GM23338 (cell line): ENCODE measurements around the gene BORCS8. TPM values are rescaled to one million over a fixed set of nuclear protein-coding genes. Genes with fewer than 3 reads are reported as not detected.

Source experiments
- ATAC-seq: fragments of 200-7000 bp; cut with Tn5 transposase; 3 replicates; pipeline ENCODE4 v1.9.1; 2020
- DNase-seq: peaks from one replicate; pipeline ENCODE4 v3.0.0-alpha.2; 2015; ENCODE audit warnings: low spot score
- H2AFZ ChIP-seq: fragments of 200-600 bp; sonication (generic); 2 replicates; pipeline ENCODE4 v1.8.0; 2016; ENCODE audit warnings: antibody characterized with exemption, mild to moderate bottlenecking, moderate library complexity
- H3F3A ChIP-seq: fragments of 200-600 bp; sonication (generic); replicated peaks from 2 replicates; pipeline ENCODE4 v1.8.0; 2017; ENCODE audit warnings: antibody characterized with exemption, mixed run types, low read depth
- H3K27ac ChIP-seq: fragments of 200-600 bp; sonication (generic); 2 replicates; pipeline ENCODE4 v1.6.1; 2016; ENCODE audit warnings: low read depth
- H3K27me3 ChIP-seq: fragments of 200-600 bp; sonication (generic); 2 replicates; pipeline ENCODE4 v1.8.0; 2016; ENCODE audit warnings: mild to moderate bottlenecking, mixed run types, moderate library complexity; ENCODE audit not compliant: insufficient read depth
- H3K36me3 ChIP-seq: fragments of 200-600 bp; sonication (generic); 2 replicates; pipeline ENCODE4 v1.8.0; 2016; ENCODE audit warnings: mild to moderate bottlenecking; ENCODE audit not compliant: insufficient read depth
- H3K4me1 ChIP-seq: fragments of 200-600 bp; sonication (generic); 2 replicates; pipeline ENCODE4 v1.8.0; 2016; ENCODE audit warnings: mild to moderate bottlenecking, moderate library complexity; ENCODE audit not compliant: insufficient read depth
- H3K4me2 ChIP-seq: fragments of 200-600 bp; sonication (generic); 2 replicates; pipeline ENCODE4 v1.7.1; 2017; ENCODE audit warnings: mixed run types
- H3K4me3 ChIP-seq: fragments of 200-600 bp; sonication (generic); 2 replicates; pipeline ENCODE4 v1.6.1; 2016; ENCODE audit warnings: mixed run types
- H3K79me2 ChIP-seq: fragments of 200-600 bp; sonication (generic); replicated peaks from 2 replicates; pipeline ENCODE4 v1.8.0; 2017; ENCODE audit warnings: mild to moderate bottlenecking; ENCODE audit not compliant: insufficient read depth
- H3K9me2 ChIP-seq: fragments of 200-600 bp; sonication (generic); 2 replicates; pipeline ENCODE4 v1.8.0; 2017; ENCODE audit not compliant: insufficient read depth
- H4K20me1 ChIP-seq: fragments of 200-600 bp; sonication (generic); replicated peaks from 2 replicates; pipeline ENCODE4 v1.8.0; 2017; ENCODE audit warnings: mild to moderate bottlenecking; ENCODE audit not compliant: insufficient read depth
- H3K27ac Mint-ChIP-seq: 2 replicates; pipeline ENCODE4 v1.8.0; 2020; ENCODE audit warnings: inconsistent platforms, mild to moderate bottlenecking, moderate library complexity, mixed read lengths
- H3K27me3 Mint-ChIP-seq: 3 replicates; pipeline ENCODE4 v1.8.0; 2022; ENCODE audit warnings: low read depth, mild to moderate bottlenecking, moderate library complexity, mixed read lengths, inconsistent platforms; ENCODE audit not compliant: insufficient read depth, poor library complexity
- H3K36me3 Mint-ChIP-seq: 3 replicates; pipeline ENCODE4 v1.8.0; 2021; ENCODE audit warnings: low read depth, mild to moderate bottlenecking, inconsistent platforms, moderate library complexity, mixed read lengths
- H3K4me1 Mint-ChIP-seq: 3 replicates; pipeline ENCODE4 v1.8.0; 2020; ENCODE audit warnings: mild to moderate bottlenecking, inconsistent platforms, mixed read lengths
- H3K4me3 Mint-ChIP-seq: 3 replicates; pipeline ENCODE4 v1.8.0; 2021; ENCODE audit warnings: moderate library complexity, mild to moderate bottlenecking, inconsistent platforms, mixed read lengths
- H3K9me3 Mint-ChIP-seq: 3 replicates; pipeline ENCODE4 v1.8.0; 2020; ENCODE audit warnings: moderate library complexity, mild to moderate bottlenecking, inconsistent platforms, mixed read lengths
- CREB1 ChIP-seq: fragments of 250-450 bp; sonication (Bioruptor Pico); IDR thresholded peaks from 2 replicates; pipeline ENCODE4 v1.5.0; 2020; ENCODE audit warnings: low read depth, mild to moderate bottlenecking, moderate library complexity
- CTCF ChIP-seq, 2 experiments: fragments of 200-600 bp in 1 of 2; sonication (generic) in 1 of 2; conservative IDR thresholded peaks; 2 replicates each; pipeline versions ENCODE4 v1.5.1 to v1.6.1; 2016 to 2017; ENCODE audit warnings: antibody characterized with exemption in 2 of 2, low read depth in 2 of 2, mild to moderate bottlenecking in 2 of 2, moderate library complexity in 1 of 2
- EZH2 ChIP-seq: fragments of 200-600 bp; sonication (generic); IDR thresholded peaks from one replicate; pipeline ENCODE4 v1.8.0; 2017; ENCODE audit warnings: antibody characterized with exemption, mild to moderate bottlenecking, low read depth; ENCODE audit not compliant: unreplicated experiment
- EZH2phosphoT487 ChIP-seq: fragments of 200-600 bp; sonication (generic); IDR thresholded peaks from one replicate; pipeline ENCODE4 v1.8.1; 2018; ENCODE audit warnings: antibody characterized with exemption; ENCODE audit not compliant: unreplicated experiment
- JUNB ChIP-seq: IDR thresholded peaks from one replicate; pipeline ENCODE4 v1.6.1; 2016; ENCODE audit warnings: antibody characterized with exemption; ENCODE audit not compliant: unreplicated experiment
- NANOG ChIP-seq: IDR thresholded peaks from 2 replicates; pipeline ENCODE4 v1.6.1; 2016; ENCODE audit warnings: antibody characterized with exemption, borderline replicate concordance
- POLR2AphosphoS5 ChIP-seq: IDR thresholded peaks from 2 replicates; pipeline ENCODE4 v1.6.1; 2016; ENCODE audit warnings: antibody characterized with exemption, low read depth
- REST ChIP-seq: IDR thresholded peaks from one replicate; pipeline ENCODE4 v1.6.1; 2018; ENCODE audit warnings: antibody characterized with exemption; ENCODE audit not compliant: unreplicated experiment
- ZNF114 ChIP-seq: fragments of 250-450 bp; sonication (Bioruptor Pico); IDR thresholded peaks from 2 replicates; pipeline ENCODE4 v1.5.0; 2020; ENCODE audit warnings: mild to moderate bottlenecking, moderate library complexity
- ZNF331 ChIP-seq: fragments of 250-450 bp; sonication (Bioruptor Pico); IDR thresholded peaks from 2 replicates; pipeline ENCODE4 v1.5.0; 2020; ENCODE audit warnings: low read depth, mild to moderate bottlenecking, moderate library complexity
- polyA plus RNA-seq: library from polyadenylated mRNA; unstranded; fragments of >200 nt; fragmentation: Nextera tagmentation; extraction: Ambion mirVana; gene quantifications from 2 replicates; pipeline ENCODE4 v1.2.1, GENCODE V29; 2016
- total RNA-seq: library from RNA; depleted of rRNA; stranded (reverse); fragments of >200 nt; shearing (Covaris generic); gene quantifications from 2 replicates; pipeline ENCODE4 v1.2.3, GENCODE V29; 2014

The BORCS8 gene
- total and polyA plus RNA-seq, 2 experiments from 2014 or later = 15.1 to 18.8 TPM

GRCh38 chr19:19134687-19135158 is 57.2 kb downstream of the BORCS8 start:
- no peak overlapping the region for H3K27ac Mint-ChIP-seq
- Histone ChIP-seq H4K20me1 (peaks cover 13% of the 10 kb centered on the region; the same call in 1 of the 2 replicates), H3K27ac (no peak overlapping the region), H2AFZ (no peak overlapping the region), H3K4me2 (peak overlapping the region; percentile 67), H3K27me3 (no peaks in the 10 kb centered on the region), H3K36me3 (no peaks in the 10 kb centered on the region), H3K4me3 (peak overlapping the region; percentile 47), H3K4me1 (peaks cover 5% of the 10 kb centered on the region; the same call in 1 of the 2 replicates), H3F3A (peaks cover 10% of the 10 kb centered on the region; the same call in 1 of the 2 replicates), H3K9me2 (no peaks in the 10 kb centered on the region), H3K79me2 (peaks cover 3% of the 10 kb centered on the region; the same call in 1 of the 2 replicates)
- peak; percentile 77 for ATAC-seq
- peaks cover 24% of the 10 kb centered on the region for H3K9me3 Mint-ChIP-seq
- H3K36me3 Mint-ChIP-seq = peaks cover 40% of the 10 kb centered on the region
- peak overlapping the region; percentile 61 for H3K4me3 Mint-ChIP-seq
- DNase-seq = peak; percentile 93
- no peak for TF ChIP-seq EZH2phosphoT487
- peak in 1 of 2 experiments; percentile 39; a peak in 2 of 4 replicates for TF ChIP-seq CTCF (conservative IDR thresholded peaks at IDR 0.05; ENCODE audit: low read depth in 2 of 2)
- no peak for TF ChIP-seq REST
- peak; percentile 77 for TF ChIP-seq CREB1 (CRISPR knock-in tag)
- TF ChIP-seq NANOG = no peak
- TF ChIP-seq JUNB = no peak
- peak; percentile 72 for TF ChIP-seq POLR2AphosphoS5
- TF ChIP-seq ZNF114 (CRISPR knock-in tag) = no peak
- no peak for TF ChIP-seq ZNF331 (CRISPR knock-in tag)
- no peak for TF ChIP-seq EZH2
- H3K4me1 Mint-ChIP-seq = peaks cover 9% of the 10 kb centered on the region
- H3K27me3 Mint-ChIP-seq = peaks cover 33% of the 10 kb centered on the region

DNA sequence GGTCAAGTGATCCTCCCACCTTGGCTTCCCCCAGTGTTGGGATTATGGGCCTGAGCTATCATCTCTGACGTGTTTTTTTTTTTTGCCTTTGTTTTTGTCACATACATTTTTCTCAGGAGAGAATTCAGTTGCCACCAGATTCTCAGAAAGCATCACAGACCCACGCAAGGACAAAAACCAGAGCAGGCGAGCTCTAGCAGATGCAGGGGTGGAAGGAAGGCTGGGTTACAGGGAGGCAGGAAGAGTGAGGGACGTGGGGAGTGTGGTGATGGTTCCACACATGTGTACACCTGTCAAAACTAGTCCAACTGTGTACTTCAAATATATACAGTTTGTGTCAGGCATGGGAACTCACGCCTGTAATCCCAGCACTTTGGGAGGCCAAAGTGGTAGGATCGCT is 58.0 kb downstream of the BORCS8 start:
- no peaks in the 10 kb centered on the region for H3K36me3 ChIP-seq
- H3K27me3 ChIP-seq = no peaks in the 10 kb centered on the region
- no peak for ATAC-seq
- H4K20me1 ChIP-seq = peaks cover 15% of the 10 kb centered on the region
- H3K79me2 ChIP-seq = peaks cover 3% of the 10 kb centered on the region; the same call in 1 of the 2 replicates
- peaks cover 28% of the 10 kb centered on the region for H3K27me3 Mint-ChIP-seq
- no peak overlapping the region for H3K4me2 ChIP-seq
- H3K27ac Mint-ChIP-seq = no peak overlapping the region
- no peak overlapping the region for H2AFZ ChIP-seq
- peaks cover 5% of the 10 kb centered on the region; the same call in 1 of the 2 replicates for H3K4me1 ChIP-seq
- DNase-seq = no peak
- peaks cover 9% of the 10 kb centered on the region for H3K4me1 Mint-ChIP-seq
- no peak overlapping the region for H3K4me3 Mint-ChIP-seq
- peaks cover 8% of the 10 kb centered on the region; the same call in 1 of the 2 replicates for H3F3A ChIP-seq
- no peak overlapping the region for H3K27ac ChIP-seq
- no peaks in the 10 kb centered on the region for H3K9me2 ChIP-seq
- H3K9me3 Mint-ChIP-seq = peaks cover 24% of the 10 kb centered on the region
- no peak overlapping the region for H3K4me3 ChIP-seq
- H3K36me3 Mint-ChIP-seq = peaks cover 45% of the 10 kb centered on the region
- TF ChIP-seq POLR2AphosphoS5 (no peak), CREB1 (CRISPR knock-in tag) (no peak), JUNB (no peak)
